ENCODE measurements around the gene APOBEC3A.

DNA sequence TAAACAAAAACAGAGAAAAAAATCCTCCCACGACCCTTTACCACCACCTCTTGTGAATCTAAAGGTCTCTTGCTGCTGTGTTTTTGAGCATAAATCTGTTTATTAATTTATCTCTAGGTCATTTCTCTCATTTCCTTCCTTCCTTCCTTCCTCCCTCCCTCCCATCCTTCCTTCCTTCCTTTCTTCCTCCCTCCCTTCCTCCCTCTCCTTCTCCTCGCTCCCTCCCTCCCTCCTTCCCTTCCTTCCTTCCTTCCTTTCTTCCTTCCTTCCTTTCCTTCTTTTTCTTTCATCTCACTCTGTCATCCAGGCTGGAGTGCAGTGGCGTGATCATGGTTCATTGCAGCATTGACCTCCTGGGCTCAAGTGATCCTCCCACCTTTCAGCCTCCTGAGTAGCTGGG lies 13.5 kb upstream of the APOBEC3A start:
- TF ChIP-seq CTCF (IDR thresholded peaks at IDR 0.05) (no peak), POLR2A (IDR thresholded peaks at IDR 0.05) (no peak)
